Measurements from ENCODE around the gene TIRAP.
"Not testable (repeated sequence)": the region's sequence is repeated elsewhere in the genome, so short reads cannot be mapped to it uniquely, and the experiment has no call there.

Gene TIRAP, protein sequence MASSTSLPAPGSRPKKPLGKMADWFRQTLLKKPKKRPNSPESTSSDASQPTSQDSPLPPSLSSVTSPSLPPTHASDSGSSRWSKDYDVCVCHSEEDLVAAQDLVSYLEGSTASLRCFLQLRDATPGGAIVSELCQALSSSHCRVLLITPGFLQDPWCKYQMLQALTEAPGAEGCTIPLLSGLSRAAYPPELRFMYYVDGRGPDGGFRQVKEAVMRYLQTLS

DNA sequence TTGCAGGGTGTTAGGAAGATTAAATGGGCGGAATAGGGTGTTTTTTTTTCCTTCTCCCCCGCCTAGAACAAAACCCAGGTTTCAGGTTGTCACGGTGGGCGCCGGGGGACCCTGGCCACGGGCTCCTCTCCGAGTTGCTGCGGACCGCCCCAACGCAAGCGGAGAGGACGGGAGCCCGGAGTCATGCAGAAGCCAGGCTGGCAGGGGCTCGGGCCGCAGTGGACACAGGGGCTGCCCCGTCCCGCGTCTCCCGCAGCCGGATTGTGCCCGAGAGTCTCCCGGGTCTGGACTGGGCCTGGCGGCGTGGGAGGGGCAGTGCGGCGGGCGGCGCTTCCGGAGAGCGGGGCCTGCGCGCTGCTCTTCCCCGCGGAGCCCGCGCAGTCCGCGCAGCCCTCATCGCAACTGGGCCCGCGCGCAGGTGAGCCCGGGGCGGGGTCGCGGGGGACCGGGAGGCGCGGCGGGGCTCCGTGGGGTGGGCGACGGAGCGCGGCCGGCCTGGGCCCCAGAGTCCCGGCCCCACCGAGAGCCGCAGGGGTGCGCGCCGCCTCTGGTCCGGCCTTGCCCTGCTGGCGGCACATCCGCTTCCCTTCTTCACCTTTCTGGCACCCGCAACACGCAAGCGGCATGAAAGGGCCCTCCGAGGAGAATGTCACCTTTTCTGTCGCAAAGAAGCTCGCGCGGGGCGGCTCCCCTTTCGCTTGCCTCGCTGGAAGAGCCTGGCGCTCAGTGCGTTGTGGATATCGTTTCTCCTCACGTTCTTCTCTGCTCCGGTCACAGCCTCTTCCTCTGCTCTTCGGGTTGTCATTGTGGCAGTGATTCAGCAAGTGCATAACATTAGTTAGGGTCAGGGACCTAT, at the start of gene TIRAP:
Gene TIRAP (plus strand): TSS at position 358 of the 856 bp plus-strand sequence. CDS start 7,802 bp downstream, outside the sequence.
- DNase-seq (ENCODE audit: low read depth in 2 of 3, low spot score in 1 of 3), result peak in 1 of 3 donors; percentile 30

DNA sequence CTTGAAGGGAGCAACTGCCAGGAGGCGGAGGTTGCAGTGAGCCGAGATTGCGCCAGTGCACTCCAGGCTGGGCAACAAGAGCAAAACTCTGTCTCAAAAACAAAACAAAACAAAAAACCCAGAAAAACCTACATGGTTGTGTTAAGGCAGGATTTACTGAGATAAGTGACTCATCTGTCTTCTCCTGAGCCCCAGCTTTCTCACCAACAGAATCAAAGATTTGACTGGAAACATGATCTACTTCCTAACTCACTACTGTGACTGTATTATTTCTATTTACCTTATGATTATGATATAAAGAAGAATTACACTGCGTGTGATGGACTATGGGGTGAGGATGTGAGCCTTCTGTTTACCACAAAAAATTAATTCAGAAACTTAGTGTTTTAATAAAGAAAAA, 49.5 kb upstream of the TIRAP start:
- DNase-seq (ENCODE audit: low read depth in 2 of 3, low spot score in 1 of 3), result no peak

DNA sequence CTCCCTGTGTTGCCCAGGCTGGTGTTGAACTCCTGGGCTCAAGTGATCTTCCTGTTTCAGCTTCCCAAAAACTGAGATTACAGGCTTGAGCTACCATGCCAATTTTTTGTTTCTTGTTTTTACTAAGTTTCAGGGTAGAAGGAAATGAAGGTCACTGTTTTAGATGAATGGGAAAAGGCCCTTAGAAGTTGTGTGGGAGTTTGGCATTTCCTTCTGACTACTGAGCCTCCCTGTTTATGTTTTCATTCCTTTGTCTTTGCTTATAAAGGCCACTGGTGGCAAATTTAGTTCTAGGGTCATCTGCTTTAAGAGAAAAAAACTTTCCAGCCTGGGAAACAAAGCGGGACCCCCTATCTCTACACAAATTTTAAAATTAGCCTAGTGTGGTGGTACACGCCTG, 36.3 kb upstream of the TIRAP start:
- no peak for DNase-seq (ENCODE audit: low read depth in 2 of 3, low spot score in 1 of 3)

DNA sequence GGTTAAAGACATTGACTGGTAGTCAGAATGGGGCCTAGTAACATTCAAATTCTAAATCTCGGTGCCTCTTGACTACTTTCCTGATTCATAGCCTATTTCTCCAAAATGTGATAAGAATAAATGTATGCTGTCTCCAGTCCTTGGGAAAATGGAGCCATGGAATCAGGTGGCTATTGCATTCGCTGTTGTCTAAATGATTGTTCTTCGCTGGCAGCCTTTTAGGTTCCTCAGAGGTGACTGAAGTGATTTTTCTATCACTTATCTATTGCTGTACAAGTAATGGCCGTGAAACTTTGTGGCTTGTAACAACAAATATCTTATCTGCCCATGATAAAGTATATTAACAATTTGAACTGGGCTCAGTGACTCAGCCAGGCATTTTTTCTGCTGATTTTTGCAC, 29.6 kb upstream of the TIRAP start:
- no peak for DNase-seq (ENCODE audit: low read depth in 2 of 3, low spot score in 1 of 3)

DNA sequence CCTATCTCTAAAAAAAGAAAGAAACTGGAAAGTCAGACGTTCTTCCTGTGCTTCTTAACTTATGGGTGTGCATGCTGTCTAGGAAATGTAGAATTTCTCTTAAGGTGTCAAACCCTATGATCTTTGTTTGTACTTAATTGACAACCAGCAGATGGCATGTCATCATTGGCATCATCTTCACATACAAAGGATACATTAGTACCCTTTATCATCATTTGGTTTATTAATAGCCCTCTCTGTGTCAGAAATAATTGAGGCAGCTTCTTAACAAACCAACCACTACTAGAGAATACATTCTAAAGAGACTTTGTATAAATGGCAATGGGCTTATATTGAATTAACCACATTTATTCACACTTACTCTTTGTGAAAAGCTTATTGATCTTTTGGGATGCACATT, 28.1 kb upstream of the TIRAP start:
- DNase-seq (ENCODE audit: low read depth in 2 of 3, low spot score in 1 of 3), result no peak

DNA sequence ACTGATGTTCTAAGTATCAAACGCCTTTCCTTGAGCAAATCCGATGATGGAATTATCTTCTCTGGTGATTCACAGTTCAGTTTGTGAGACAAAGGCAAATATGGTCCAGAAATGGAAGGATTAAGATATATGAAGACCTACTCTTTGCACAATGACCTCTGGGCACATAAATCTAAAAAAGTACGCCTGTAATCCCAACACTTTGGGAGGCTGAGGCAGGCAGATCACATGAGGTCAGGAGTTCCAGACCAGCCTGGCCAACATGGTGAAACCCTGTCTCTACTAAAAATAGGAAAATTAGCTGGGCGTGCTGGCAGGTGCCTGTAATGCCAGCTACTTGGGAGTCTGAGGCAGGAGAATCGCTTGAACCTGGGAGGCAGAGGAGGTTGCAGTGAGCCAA, 27.4 kb upstream of the TIRAP start:
- not testable (repeated sequence) for DNase-seq (ENCODE audit: low read depth in 2 of 3, low spot score in 1 of 3)

DNA sequence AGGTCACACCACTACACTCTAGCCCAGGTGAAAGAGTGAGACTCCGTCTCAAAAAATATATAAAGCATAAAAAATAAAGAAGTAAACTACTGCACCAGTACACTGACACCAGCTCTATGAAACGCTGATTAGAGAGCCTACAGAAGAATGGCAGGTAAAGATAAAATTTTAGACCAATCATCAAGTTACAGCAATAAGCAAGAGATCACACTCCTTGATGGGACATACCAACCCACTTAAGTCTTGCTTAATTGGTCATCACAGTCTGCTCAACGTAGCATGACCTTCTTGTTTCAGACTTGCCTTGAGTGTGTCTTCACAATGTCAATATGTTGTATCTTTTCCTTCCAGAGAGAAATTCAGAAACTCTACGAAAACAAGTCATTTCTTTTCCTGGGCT, 26.7 kb upstream of the TIRAP start:
- no peak for DNase-seq (ENCODE audit: low read depth in 2 of 3, low spot score in 1 of 3)

DNA sequence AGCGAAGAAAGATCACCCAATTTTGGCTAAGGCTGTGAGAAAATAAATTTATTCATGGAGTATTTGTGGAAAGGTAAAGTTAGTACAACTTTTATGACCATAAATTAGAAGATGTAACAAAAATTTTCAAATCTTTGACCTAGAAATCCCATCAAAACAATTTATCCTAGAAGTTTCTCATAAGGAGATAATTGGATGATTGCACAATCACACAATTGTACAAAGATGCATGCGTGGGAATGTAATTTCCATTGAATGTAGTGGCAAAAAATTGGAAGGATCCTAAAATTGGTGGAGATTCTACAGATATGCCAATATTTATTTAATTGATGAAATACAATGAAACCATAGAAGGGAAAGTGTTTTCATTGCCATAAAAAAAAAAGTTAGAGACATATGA, 25.7 kb upstream of the TIRAP start:
- no peak for DNase-seq (ENCODE audit: low read depth in 2 of 3, low spot score in 1 of 3)

DNA sequence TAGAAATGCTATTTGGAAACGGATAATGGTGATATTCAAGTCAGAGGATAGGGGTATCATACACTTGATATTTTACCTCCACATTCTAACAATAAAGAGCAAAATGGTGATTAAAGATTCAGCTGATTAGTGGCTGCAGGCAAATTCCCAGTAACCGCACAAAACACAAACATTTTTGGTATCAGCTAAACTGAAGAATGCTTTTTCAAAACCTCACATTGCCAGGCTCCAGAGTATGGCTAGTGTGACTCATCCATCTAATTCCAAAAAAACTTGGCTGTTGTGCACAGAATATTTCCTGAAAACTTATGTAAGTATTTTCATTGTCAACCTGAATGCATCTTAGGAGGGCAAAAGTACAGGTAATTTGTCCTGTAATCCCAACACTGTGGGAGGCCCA, 25.1 kb upstream of the TIRAP start:
- DNase-seq (ENCODE audit: low read depth in 2 of 3, low spot score in 1 of 3), result no peak

DNA sequence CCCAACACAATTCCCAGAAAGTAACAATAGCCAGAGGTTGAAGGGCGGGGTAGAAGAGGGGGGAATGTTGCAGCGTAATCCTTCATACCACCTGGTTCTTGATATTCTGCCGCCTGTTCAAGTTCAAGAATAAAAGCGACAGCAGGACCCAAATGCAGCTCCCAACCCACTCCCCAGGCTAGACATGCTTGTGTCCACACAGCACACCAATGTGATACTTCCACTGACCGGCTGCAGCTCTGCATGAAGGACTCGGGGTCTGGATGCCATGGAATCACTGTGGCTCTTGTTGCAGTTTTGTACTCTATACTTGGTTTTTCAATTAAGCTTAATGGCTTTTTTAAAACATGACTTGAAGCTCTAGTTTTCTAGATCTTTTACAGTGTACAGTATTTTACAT, 20.7 kb upstream of the TIRAP start:
- no peak for DNase-seq (ENCODE audit: low read depth in 2 of 3, low spot score in 1 of 3)

DNA sequence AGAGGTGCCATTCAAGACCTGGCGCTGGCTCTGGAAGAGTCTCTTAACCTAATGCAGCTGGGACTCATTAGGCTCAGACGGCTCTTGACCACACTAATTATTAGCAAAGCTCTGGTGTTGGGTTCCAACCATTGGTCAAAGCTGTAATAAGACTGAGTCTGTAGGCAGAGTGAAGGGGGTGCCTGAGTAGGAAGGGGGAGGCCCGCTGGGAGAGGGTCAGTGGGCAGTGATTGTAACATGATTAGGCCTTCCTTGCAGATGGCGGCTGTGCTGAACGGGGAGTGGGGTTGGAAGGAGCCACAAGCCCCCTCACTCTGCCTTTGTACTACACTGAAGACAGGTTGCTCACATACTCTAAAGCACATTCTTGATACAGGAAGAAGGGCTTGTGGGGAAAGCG, 19.4 kb upstream of the TIRAP start:
- no peak for DNase-seq (ENCODE audit: low read depth in 2 of 3, low spot score in 1 of 3)

DNA sequence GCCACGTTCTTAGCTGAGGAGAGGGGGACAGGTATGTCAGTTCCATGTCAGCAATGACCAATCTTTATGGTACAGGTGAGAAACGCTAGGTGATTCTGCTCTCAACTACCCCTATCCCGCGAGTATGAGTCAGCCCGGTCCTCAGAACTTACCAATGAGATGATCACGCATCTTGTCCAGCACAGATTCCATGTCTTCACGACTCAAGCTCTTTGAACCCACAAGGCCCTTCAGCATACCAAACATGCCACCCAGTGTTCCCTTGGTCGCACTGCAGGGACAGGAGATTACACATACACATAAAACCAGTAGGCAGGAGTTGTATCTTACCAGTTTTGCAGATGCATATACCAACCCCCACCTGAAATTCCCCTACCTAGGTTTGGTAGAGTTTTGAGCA, 17.1 kb upstream of the TIRAP start:
- no peak for DNase-seq (ENCODE audit: low read depth in 2 of 3, low spot score in 1 of 3)

DNA sequence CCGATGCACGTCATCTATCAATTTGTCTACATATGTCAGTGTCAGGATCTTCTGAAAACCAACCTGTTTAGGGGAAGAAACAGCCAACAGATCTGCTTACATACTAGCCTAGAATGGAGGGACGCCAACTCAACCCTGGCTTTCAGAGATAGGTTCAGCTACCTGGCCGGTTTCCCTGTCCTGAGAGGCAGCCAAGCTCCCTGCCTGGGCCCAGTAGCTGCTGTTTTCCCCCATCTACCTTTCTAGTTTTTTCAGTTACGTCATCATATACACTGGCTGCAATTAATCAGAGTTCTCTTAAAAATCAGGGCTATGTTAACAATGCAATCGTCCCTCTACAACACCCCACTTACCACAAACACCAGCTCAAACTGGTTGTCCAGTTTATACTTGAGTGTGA, 15.2 kb upstream of the TIRAP start:
- DNase-seq (ENCODE audit: low read depth in 2 of 3, low spot score in 1 of 3), result no peak

DNA sequence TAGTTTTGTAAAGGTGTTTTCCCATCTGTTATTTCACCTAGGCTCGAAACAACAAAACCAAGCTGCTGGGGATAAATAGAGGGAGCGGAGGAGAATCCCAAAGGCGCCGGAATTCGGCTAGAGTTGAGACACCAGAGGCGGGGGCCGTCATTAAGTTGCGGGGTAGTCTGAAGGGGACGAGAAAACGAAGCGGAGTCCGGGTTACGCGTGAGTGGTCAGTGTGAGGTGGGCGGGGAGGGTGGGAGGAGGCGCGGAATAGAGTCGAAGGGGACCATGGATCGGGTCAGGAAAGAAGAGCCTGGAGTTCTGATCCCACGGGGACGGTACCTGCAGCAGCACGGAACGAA, 14.6 kb upstream of the TIRAP start:
- no peak for DNase-seq (ENCODE audit: low read depth in 2 of 3, low spot score in 1 of 3)

DNA sequence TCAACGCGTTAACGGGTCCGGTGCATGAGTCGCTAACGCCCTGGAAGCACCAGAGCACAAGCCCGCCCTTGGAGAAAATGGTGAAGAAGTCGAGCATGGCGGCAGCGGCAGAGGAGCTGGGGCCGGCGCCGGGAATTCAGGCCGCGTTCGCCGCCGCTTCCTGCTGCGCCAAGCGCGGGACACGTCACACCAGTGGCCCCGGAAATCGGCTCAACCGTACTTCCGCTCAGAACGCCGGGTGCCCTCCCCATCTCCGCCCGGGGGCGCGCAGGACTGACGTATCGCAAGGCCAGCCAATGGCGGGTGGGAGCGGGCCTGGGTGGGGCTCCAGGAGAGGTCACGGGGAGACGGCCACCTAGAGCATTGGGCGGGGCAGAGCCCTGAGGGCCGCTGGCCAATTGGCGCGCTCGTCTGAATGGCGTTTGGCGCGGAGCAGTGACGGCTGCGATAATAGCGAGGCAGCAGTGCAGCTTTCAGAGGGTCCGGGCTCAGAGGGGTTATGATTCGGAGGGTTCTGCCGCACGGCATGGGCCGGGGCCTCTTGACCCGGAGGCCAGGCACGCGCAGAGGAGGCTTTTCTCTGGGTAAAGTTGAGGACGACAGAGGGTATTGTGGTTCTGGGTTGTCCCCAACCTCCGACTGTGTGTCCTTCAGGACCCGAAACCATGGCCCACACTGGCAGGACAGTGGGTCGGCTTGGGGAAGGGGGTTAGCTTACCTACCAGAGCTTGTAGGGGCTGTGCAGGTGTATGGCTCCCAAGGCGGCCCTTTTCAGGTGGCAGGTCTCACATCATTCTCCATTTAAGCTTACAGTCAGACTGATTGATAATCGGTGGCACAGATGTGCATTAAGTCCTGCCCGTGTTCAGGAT, 13.9 kb upstream of the TIRAP start, which contains the start of the genes FOXRED1 and SRPRA:
Gene FOXRED1 (plus strand): TSS at position 447 of the 872 bp plus-strand sequence. CDS start 53 bp downstream, at position 500.
Gene SRPRA (minus strand): TSS at position 188 of the 872 bp plus-strand sequence. CDS start 91 bp downstream, at position 97.
- DNase-seq (ENCODE audit: low read depth in 2 of 3, low spot score in 1 of 3), result peak; percentile 98 to 100 (median 99)

DNA sequence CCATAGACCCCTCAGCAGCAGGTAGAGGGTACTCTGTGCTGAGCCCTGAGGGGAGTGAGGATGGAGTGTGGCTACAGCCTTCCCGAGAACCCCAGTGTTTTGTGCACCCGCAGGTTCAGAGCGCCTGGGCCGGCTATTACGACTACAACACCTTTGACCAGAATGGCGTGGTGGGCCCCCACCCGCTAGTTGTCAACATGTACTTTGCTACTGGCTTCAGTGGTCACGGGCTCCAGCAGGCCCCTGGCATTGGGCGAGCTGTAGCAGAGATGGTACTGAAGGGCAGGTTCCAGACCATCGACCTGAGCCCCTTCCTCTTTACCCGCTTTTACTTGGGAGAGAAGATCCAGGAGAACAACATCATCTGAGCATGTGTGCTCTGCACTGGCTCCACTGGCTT, 5.6 kb upstream of the TIRAP start:
- no peak for DNase-seq (ENCODE audit: low read depth in 2 of 3, low spot score in 1 of 3)

DNA sequence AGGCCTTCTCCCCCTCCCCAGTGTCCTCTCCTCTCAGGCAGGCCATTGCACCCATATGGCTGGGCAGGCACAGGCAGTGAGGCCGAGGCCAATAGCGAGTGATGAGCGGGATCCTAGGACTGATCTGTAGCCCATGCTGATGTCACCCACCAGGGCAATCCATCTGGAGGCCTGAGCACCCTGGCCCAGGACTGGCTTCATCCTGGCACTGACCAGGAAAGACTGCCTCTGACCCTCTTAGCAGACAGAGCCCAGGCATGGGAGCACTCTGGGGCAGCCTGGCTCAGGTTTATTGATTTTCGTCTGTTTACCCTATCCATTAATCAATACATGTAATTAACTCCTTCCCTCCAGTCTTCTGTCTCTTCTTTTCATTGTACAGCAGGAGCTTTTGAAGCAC, 5.1 kb upstream of the TIRAP start:
- no peak for DNase-seq (ENCODE audit: low read depth in 2 of 3, low spot score in 1 of 3)

DNA sequence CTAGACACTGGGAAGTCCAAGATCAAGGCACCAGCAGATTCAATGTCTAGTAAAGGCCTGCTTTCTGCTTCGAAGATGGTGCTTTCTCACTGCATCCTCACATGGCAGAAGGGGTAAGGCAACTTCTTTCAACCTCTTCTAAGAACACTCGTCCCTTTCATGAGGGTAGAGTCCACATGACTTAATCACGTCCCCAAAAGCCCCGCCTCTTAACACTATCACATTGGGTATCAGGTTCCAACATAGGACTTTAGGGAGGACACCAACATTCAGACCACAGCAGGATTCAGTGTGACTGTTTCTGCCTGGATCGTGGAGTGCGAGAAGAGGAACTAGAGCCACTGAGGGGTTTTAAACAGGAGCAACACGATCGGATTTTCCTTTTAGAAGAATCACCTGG, 3.7 kb upstream of the TIRAP start:
- DNase-seq (ENCODE audit: low read depth in 2 of 3, low spot score in 1 of 3), result no peak

DNA sequence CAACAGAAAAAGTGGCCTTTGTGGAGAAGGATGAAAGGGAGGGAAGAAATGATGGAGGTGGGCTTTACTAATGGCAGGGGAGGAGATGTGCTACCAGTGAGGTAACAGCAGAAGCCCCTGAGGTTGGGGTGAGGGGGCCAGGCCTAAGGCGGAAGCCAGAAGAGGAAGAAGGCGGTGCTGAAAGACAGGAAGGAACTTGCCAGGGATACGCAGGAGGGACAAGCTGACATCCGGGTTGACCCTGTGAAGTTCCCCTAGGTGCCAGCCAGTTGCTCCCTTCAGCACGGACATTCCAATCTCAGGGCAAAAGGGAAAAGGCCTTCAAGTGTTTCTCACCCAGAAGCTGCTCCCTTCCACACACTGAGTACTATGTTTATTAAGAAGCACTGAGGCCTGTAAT, 2.3 kb upstream of the TIRAP start:
- DNase-seq (ENCODE audit: low read depth in 2 of 3, low spot score in 1 of 3), result no peak

DNA sequence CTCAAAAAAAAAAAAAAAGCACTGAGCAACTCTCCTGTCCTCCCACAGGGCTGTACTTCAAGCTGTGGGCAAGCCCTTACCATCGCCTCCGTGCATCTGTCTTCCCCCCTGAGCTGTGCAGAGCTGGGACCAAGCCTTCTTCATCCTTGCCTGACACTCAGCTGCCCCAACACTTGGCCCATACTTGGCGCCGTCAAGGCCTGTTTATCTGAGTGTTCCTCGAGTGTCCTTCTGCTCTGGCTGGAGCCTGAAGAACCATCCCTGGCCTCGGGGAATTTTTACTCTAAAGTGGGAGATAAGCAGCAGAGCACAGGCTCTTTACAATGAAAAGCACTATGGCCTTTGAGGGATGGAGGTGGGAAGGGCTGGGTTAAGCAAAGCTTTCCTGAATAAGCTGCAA, 1.6 kb upstream of the TIRAP start:
- no peak for DNase-seq (ENCODE audit: low read depth in 2 of 3, low spot score in 1 of 3)

DNA sequence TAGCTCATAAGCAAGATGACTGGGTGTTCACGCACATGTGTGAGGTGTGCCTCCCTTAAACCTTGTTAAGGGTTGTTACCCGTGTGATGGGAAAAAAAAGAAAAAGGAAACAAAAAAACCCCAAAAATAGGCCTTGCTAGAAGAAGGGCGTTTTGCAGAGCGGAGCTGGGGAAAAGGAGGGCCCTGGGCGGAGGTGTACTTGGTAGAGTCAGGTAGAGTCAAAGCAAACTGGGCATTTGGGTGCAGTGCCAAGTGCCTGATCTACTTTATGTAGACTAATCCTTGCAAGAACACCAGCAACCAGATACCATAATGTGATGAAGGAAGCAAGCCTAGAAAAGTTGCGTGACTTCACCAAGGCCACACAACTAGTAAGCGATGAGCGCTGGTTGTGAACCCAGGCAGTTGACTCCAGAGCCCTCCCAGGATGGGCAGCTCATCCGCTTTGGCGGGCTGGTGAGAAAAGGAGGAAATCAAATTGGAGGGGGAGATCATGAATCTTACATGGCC, 1.2 kb upstream of the TIRAP start:
- DNase-seq (ENCODE audit: low read depth in 2 of 3, low spot score in 1 of 3), result no peak

Data from stimulated activated CD4-positive, alpha-beta T cell treated with anti-CD3 and anti-CD28 coated beads, Interleukin-12 subunit alpha, Interleukin-12 subunit beta, amount 100 ng/mL, for 48 hours (primary cell).